Parathyroid adenoma (tissue), 2 donors: ENCODE data around the gene OTOG.

Experiments
- H2AFZ ChIP-seq: fragments of 300-600 bp; sonication (generic); one replicate; pipeline ENCODE4 v1.7.0; 2017; ENCODE audit warnings: antibody characterized with exemption, mild to moderate bottlenecking
- H3K27ac ChIP-seq: fragments of 300-600 bp; sonication (generic); one replicate; pipeline ENCODE4 v1.7.0; 2017
- H3K27me3 ChIP-seq: fragments of 300-600 bp; sonication (generic); one replicate; pipeline ENCODE4 v1.7.0; 2017; ENCODE audit warnings: low read length; ENCODE audit not compliant: control insufficient read depth, insufficient read depth
- H3K36me3 ChIP-seq: fragments of 300-600 bp; sonication (generic); one replicate; pipeline ENCODE4 v1.7.0; 2017; ENCODE audit warnings: low read length; ENCODE audit not compliant: control insufficient read depth, insufficient read depth
- H3K4me1 ChIP-seq: fragments of 300-600 bp; sonication (generic); one replicate; pipeline ENCODE4 v1.7.0; 2017; ENCODE audit warnings: control low read depth
- H3K4me2 ChIP-seq: fragments of 300-600 bp; sonication (generic); one replicate; pipeline ENCODE4 v1.7.0; 2017; ENCODE audit warnings: low read length
- H3K4me3 ChIP-seq: fragments of 300-600 bp; sonication (generic); one replicate; pipeline ENCODE4 v1.7.0; 2017; ENCODE audit warnings: low read depth, low read length
- H3K79me2 ChIP-seq: fragments of 300-600 bp; sonication (generic); one replicate; pipeline ENCODE4 v1.7.0; 2017; ENCODE audit warnings: control low read depth
- H3K9ac ChIP-seq: fragments of 300-600 bp; sonication (generic); one replicate; pipeline ENCODE4 v1.7.0; 2017; ENCODE audit warnings: mild to moderate bottlenecking
- H3K9me3 ChIP-seq: fragments of 300-600 bp; sonication (generic); one replicate; pipeline ENCODE4 v1.7.0; 2017; ENCODE audit warnings: low read length; ENCODE audit not compliant: control insufficient read depth
- CTCF ChIP-seq: fragments of 300-600 bp; sonication (generic); IDR thresholded peaks from one replicate; pipeline ENCODE4 v1.7.0; 2017; ENCODE audit warnings: antibody characterized with exemption, mild to moderate bottlenecking
- donor health status: primary hyperparathyroidism.

OTOG gene

DNA sequence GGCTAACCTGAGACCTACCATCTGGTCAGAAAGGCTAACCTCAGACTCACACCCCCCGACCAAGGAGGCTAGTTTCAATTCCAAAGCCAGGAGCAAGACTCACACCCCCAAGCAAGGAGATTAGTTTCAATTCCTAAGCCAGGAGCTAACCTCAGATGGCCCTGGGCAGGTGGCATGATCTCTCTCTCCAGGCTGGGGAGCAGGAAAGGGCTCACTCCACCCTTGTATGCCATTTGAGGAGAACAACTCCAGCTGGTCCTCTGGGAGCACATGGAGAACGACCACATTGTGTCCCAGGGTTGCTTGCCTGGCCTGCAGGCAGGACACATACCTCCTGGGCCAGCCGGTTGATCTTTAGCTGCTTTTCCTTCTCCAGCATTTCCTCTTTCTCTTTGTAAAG lies 35.5 kb upstream of the OTOG start:
- H3K36me3 ChIP-seq, result no peaks in the 10 kb centered on the region
- no peak for TF ChIP-seq CTCF
- H2AFZ ChIP-seq, result no peak overlapping the region
- H3K9me3 ChIP-seq, result no peaks in the 10 kb centered on the region
- H3K79me2 ChIP-seq, result no peaks in the 10 kb centered on the region
- H3K4me2 ChIP-seq, result no peak overlapping the region
- H3K27me3 ChIP-seq, result no peaks in the 10 kb centered on the region
- H3K4me3 ChIP-seq, result no peak overlapping the region
- no peak overlapping the region for H3K9ac ChIP-seq
- no peak overlapping the region for H3K27ac ChIP-seq
- H3K4me1 ChIP-seq, result no peaks in the 10 kb centered on the region

DNA sequence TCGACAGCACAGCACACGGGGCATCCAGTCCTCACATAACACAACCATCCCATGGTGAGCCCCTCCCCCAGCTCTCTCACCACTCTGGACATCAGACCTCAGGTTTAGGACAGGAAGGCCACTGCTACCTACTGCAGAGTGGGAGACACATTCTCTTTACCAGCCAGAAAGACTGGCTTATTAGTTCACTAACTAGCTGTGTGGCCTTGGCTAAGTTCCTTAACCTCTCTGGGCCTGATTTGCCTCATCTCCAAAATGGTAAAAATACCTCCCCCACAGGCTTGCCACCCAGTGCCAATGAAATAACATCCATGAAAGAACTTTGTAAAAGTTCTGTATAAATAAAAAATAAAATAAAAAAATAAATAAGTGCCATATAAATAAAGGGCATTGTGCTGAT lies 35.0 kb upstream of the OTOG start:
- H3K27me3 ChIP-seq, result no peaks in the 10 kb centered on the region
- H3K79me2 ChIP-seq, result no peaks in the 10 kb centered on the region
- no peak overlapping the region for H3K4me3 ChIP-seq
- no peak overlapping the region for H3K4me2 ChIP-seq
- no peaks in the 10 kb centered on the region for H3K9me3 ChIP-seq
- no peaks in the 10 kb centered on the region for H3K36me3 ChIP-seq
- no peak overlapping the region for H2AFZ ChIP-seq
- H3K4me1 ChIP-seq, result no peaks in the 10 kb centered on the region
- no peak for TF ChIP-seq CTCF
- H3K9ac ChIP-seq, result no peak overlapping the region
- H3K27ac ChIP-seq, result no peak overlapping the region

- no peak for TF ChIP-seq CTCF
These were observed 33.2 kb upstream of the OTOG start for GRCh38 chr11:17513853-17514252.

DNA sequence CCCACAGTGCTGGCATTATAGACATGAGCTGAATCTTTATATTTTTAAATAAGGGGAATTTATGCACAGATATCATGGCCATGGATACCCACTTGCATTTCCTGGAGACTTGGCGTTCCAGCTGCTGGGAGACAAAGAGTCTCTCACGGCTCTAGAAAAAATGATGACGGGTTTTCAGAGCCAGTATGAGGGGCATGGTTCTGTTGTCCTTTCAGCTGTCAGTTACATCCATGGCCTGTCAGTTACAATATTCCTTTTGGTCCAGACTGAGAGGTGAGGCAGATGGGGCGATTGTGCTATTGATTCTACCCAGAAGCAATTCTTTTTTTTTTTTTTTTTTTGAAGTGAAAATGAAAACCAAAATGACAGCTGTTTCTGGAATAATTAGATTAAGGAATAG lies 32.6 kb upstream of the OTOG start:
- Histone ChIP-seq H3K4me1 (no peaks in the 10 kb centered on the region), H3K4me3 (no peak overlapping the region)

More at GRCh38 chr11:17513853-17514252, 33.2 kb upstream of the OTOG start:
- H3K79me2 ChIP-seq, result no peaks in the 10 kb centered on the region
- H3K27me3 ChIP-seq, result no peaks in the 10 kb centered on the region
- no peak overlapping the region for H3K4me3 ChIP-seq
- no peaks in the 10 kb centered on the region for H3K36me3 ChIP-seq
- H2AFZ ChIP-seq, result no peak overlapping the region
- no peak overlapping the region for H3K27ac ChIP-seq
- no peak overlapping the region for H3K9ac ChIP-seq
- no peak overlapping the region for H3K4me2 ChIP-seq
- no peaks in the 10 kb centered on the region for H3K4me1 ChIP-seq
- H3K9me3 ChIP-seq, result no peaks in the 10 kb centered on the region

More for the DNA sequence above, 32.6 kb upstream of the OTOG start:
- no peaks in the 10 kb centered on the region for H3K36me3 ChIP-seq
- no peaks in the 10 kb centered on the region for H3K79me2 ChIP-seq
- TF ChIP-seq CTCF, result no peak
- H3K27me3 ChIP-seq, result no peaks in the 10 kb centered on the region
- H2AFZ ChIP-seq, result no peak overlapping the region
- no peak overlapping the region for H3K4me2 ChIP-seq
- H3K9me3 ChIP-seq, result no peaks in the 10 kb centered on the region
- no peak overlapping the region for H3K27ac ChIP-seq
- no peak overlapping the region for H3K9ac ChIP-seq
